ENCODE results near the gene CALR.

GRCh38 chr19:12946092-12946721 is 7.8 kb downstream of the CALR start:
- TF ChIP-seq CTCF (IDR thresholded peaks at IDR 0.05) (no peak), POLR2A (IDR thresholded peaks at IDR 0.05) (no peak)
